Astrocyte of the cerebellum (primary cell): Measurements from ENCODE around the gene TIAM1.

Source experiments
- DNase-seq: peaks from one replicate; pipeline ENCODE4 v3.0.0-alpha.2; 2011; ENCODE audit warnings: low read depth
- H3K4me3 ChIP-seq: 2 replicates; pipeline ENCODE4 v1.5.1; 2011; ENCODE audit warnings: mild to moderate bottlenecking, low read depth, low read length, moderate library complexity
- CTCF ChIP-seq: IDR thresholded peaks from 2 replicates; pipeline ENCODE4 v1.5.1; 2012; ENCODE audit warnings: low read length, low read depth, moderate library complexity, mild to moderate bottlenecking; ENCODE audit errors: missing control alignments
- in situ Hi-C: cut with HindIII; loops from 2 replicates; pipeline ENCODE4 v1.10.0; 2017; ENCODE audit warnings: low sequenced_read_pairs

TIAM1 gene

GRCh38 chr21:31173881-31174555 is 170.0 kb downstream of the TIAM1 start:
- DNase-seq: peak; percentile 54
- no peak for TF ChIP-seq CTCF
- H3K4me3 ChIP-seq: no peak overlapping the region
- in situ Hi-C loops: loop anchor here (5.0 kb wide), 1 partner anchor 47 kb away; no protein-coding TSS in a partner anchor

- in situ Hi-C loops: loop anchor here (5.0 kb wide), 1 partner anchor 45 kb away; no protein-coding TSS in a partner anchor
- no peak for DNase-seq
- no peak overlapping the region for H3K4me3 ChIP-seq
- TF ChIP-seq CTCF: no peak
Observed at GRCh38 chr21:31172328-31172727, 171.7 kb downstream of the TIAM1 start.

GRCh38 chr21:31164713-31165694 is 179.1 kb downstream of the TIAM1 start:
- H3K4me3 ChIP-seq: no peak overlapping the region
- TF ChIP-seq CTCF: no peak
- in situ Hi-C loops: no loop called here

GRCh38 chr21:31162827-31163226 is 181.2 kb downstream of the TIAM1 start:
- H3K4me3 ChIP-seq: no peak overlapping the region
- DNase-seq: peak; percentile 37
- in situ Hi-C loops: no loop called here
- no peak for TF ChIP-seq CTCF

More at GRCh38 chr21:31164713-31165694, 179.1 kb downstream of the TIAM1 start:
- no peak for DNase-seq

GRCh38 chr21:31162079-31162699 is 181.9 kb downstream of the TIAM1 start:
- in situ Hi-C loops: no loop called here
- H3K4me3 ChIP-seq: no peak overlapping the region
- TF ChIP-seq CTCF: no peak

GRCh38 chr21:31161157-31161556 is 182.9 kb downstream of the TIAM1 start:
- DNase-seq: peak; percentile 56
- no peak for TF ChIP-seq CTCF
- peak overlapping the region; percentile 30 for H3K4me3 ChIP-seq
- in situ Hi-C loops: no loop called here

More at GRCh38 chr21:31162079-31162699, 181.9 kb downstream of the TIAM1 start:
- no peak for DNase-seq
